Measurements from ENCODE around the gene WNT16.
"Not testable (repeated sequence)": the region's sequence is repeated elsewhere in the genome, so short reads cannot be mapped to it uniquely, and the experiment has no call there.

Gene WNT16

DNA sequence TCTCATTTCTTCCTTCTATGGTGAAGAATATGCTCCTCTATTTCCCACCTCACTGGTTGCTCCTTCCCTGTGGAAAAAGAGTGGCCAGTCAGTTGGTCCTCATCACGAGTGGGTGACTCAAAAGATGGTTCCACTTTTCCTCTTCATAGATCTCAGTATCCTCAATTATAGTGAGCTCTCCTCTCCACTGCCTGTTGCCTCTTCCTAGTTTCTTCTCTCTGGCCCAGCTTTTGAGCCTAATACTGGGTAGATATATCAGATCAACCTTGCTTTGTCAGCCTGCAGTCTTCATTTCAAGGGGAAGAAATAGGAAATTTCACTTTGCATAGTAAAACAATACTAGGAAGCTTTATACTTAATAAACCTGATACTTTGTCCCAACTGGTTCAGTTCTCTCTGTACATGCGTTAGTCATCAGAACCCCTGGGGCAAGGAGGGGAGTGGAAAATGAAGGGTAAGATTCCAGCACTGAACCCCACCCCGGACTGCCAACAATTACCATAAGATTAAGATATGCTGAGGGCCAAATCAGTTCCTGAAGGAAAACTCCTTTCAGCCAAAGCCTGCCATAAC, 15.5 kb upstream of the WNT16 start:
- no peak overlapping the region for H3K4me3 ChIP-seq (ENCODE audit: low read depth, low read length)
- no peak for DNase-seq (ENCODE audit: low read depth)
- no peak for TF ChIP-seq MYC (IDR thresholded peaks at IDR 0.05; ENCODE audit: low read depth, low read length)
- TF ChIP-seq MAX (IDR thresholded peaks at IDR 0.05; ENCODE audit: low read depth, low read length) = no peak
- TF ChIP-seq CTCF (IDR thresholded peaks at IDR 0.05; ENCODE audit: low read depth, low read length) = no peak
- no peak for TF ChIP-seq POLR2A (IDR thresholded peaks at IDR 0.05; ENCODE audit: extremely low read depth, insufficient read length)

- TF ChIP-seq MYC (IDR thresholded peaks at IDR 0.05; ENCODE audit: low read depth, low read length) = no peak
- no peak for TF ChIP-seq CTCF (IDR thresholded peaks at IDR 0.05; ENCODE audit: low read depth, low read length)
- TF ChIP-seq POLR2A (IDR thresholded peaks at IDR 0.05; ENCODE audit: extremely low read depth, insufficient read length) = no peak
- TF ChIP-seq MAX (IDR thresholded peaks at IDR 0.05; ENCODE audit: low read depth, low read length) = no peak
- H3K4me3 ChIP-seq (ENCODE audit: low read depth, low read length) = no peak overlapping the region
- DNase-seq (ENCODE audit: low read depth) = no peak
These were observed 14.8 kb upstream of the WNT16 start for GRCh38 chr7:121313793-121314676.

GRCh38 chr7:121315170-121315569, 13.6 kb upstream of the WNT16 start:
- not testable (repeated sequence) for DNase-seq (ENCODE audit: low read depth); H3K4me3 ChIP-seq (ENCODE audit: low read depth, low read length)

GRCh38 chr7:121322460-121322859, 6.3 kb upstream of the WNT16 start:
- no peak for DNase-seq (ENCODE audit: low read depth)
- no peak for TF ChIP-seq MAX (IDR thresholded peaks at IDR 0.05; ENCODE audit: low read depth, low read length)
- no peak for TF ChIP-seq POLR2A (IDR thresholded peaks at IDR 0.05; ENCODE audit: extremely low read depth, insufficient read length)
- TF ChIP-seq MYC (IDR thresholded peaks at IDR 0.05; ENCODE audit: low read depth, low read length) = no peak
- TF ChIP-seq CTCF (IDR thresholded peaks at IDR 0.05; ENCODE audit: low read depth, low read length) = no peak
- H3K4me3 ChIP-seq (ENCODE audit: low read depth, low read length) = no peak overlapping the region

- no peak for DNase-seq (ENCODE audit: low read depth)
- H3K4me3 ChIP-seq (ENCODE audit: low read depth, low read length) = no peak overlapping the region
These were observed 5.1 kb upstream of the WNT16 start for GRCh38 chr7:121323515-121324302.

More at GRCh38 chr7:121323515-121324302, 5.1 kb upstream of the WNT16 start:
- TF ChIP-seq MAX (IDR thresholded peaks at IDR 0.05; ENCODE audit: low read depth, low read length) = no peak
- TF ChIP-seq POLR2A (IDR thresholded peaks at IDR 0.05; ENCODE audit: extremely low read depth, insufficient read length) = no peak
- TF ChIP-seq MYC (IDR thresholded peaks at IDR 0.05; ENCODE audit: low read depth, low read length) = no peak
- TF ChIP-seq CTCF (IDR thresholded peaks at IDR 0.05; ENCODE audit: low read depth, low read length) = no peak

Data from NB4 (cell line).